ENCODE data around the gene GRID1. TPM values are rescaled to one million over a fixed set of nuclear protein-coding genes. Genes with fewer than 3 reads are reported as not detected.

Gene GRID1
- total RNA-seq, 1 experiment from 2014 or later = 0.37 TPM

DNA sequence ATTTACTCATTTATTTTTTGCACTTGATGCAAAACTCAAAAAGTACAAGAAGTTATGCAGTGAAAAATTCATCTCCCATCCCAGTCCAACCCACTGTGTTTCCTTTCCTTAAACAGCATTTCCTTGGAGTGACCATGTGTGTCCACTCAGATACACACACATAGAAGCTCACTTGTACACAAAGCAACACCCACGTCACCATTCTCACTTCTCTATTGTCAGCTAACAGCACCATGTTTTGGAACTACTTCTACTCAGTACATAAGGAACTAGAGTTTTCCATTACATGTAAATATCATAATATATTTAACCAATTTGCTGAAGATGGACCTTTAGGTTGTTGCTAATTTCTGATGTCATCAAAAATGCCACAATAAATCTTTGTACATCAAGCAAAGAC is 167.6 kb downstream of the GRID1 start:
- H3K4me1 Mint-ChIP-seq = peaks cover 7% of the 10 kb centered on the region
- ChIA-PET CTCF (interaction anchor here (1.2 kb wide), 1 partner anchor 150 kb away, joined by 4 read pairs; no protein-coding TSS in a partner anchor), POLR2A (no interaction called here)
- TF ChIP-seq, protein P1, sequence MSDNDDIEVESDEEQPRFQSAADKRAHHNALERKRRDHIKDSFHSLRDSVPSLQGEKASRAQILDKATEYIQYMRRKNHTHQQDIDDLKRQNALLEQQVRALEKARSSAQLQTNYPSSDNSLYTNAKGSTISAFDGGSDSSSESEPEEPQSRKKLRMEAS (CRISPR knock-in tag; IDR thresholded peaks at IDR 0.05) = no peak
- TF ChIP-seq ETV6 (CRISPR knock-in tag; IDR thresholded peaks at IDR 0.05) = no peak
- TF ChIP-seq HMGA2 (CRISPR knock-in tag; IDR thresholded peaks at IDR 0.05) = no peak
- TF ChIP-seq, protein P2, sequence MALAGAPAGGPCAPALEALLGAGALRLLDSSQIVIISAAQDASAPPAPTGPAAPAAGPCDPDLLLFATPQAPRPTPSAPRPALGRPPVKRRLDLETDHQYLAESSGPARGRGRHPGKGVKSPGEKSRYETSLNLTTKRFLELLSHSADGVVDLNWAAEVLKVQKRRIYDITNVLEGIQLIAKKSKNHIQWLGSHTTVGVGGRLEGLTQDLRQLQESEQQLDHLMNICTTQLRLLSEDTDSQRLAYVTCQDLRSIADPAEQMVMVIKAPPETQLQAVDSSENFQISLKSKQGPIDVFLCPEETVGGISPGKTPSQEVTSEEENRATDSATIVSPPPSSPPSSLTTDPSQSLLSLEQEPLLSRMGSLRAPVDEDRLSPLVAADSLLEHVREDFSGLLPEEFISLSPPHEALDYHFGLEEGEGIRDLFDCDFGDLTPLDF (CRISPR knock-in tag; IDR thresholded peaks at IDR 0.05) = no peak
- TF ChIP-seq, protein P3, sequence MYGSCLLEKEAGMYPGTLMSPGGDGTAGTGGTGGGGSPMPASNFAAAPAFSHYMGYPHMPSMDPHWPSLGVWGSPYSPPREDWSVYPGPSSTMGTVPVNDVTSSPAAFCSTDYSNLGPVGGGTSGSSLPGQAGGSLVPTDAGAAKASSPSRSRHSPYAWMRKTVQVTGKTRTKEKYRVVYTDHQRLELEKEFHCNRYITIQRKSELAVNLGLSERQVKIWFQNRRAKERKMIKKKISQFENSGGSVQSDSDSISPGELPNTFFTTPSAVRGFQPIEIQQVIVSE (CRISPR knock-in tag; IDR thresholded peaks at IDR 0.05; ENCODE audit: borderline replicate concordance) = no peak
- no peak for TF ChIP-seq ZNF423 (CRISPR knock-in tag; IDR thresholded peaks at IDR 0.05)
- TF ChIP-seq, protein P4, sequence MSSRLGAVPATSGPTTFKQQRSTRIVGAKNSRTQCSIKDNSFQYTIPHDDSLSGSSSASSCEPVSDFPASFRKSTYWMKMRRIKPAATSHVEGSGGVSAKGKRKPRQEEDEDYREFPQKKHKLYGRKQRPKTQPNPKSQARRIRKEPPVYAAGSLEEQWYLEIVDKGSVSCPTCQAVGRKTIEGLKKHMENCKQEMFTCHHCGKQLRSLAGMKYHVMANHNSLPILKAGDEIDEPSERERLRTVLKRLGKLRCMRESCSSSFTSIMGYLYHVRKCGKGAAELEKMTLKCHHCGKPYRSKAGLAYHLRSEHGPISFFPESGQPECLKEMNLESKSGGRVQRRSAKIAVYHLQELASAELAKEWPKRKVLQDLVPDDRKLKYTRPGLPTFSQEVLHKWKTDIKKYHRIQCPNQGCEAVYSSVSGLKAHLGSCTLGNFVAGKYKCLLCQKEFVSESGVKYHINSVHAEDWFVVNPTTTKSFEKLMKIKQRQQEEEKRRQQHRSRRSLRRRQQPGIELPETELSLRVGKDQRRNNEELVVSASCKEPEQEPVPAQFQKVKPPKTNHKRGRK (CRISPR knock-in tag; IDR thresholded peaks at IDR 0.05; ENCODE audit: borderline replicate concordance) = no peak
- no peak for TF ChIP-seq OVOL2 (CRISPR knock-in tag; IDR thresholded peaks at IDR 0.05; ENCODE audit: borderline replicate concordance)
- TF ChIP-seq ZNF317 (CRISPR knock-in tag; IDR thresholded peaks at IDR 0.05; ENCODE audit: borderline replicate concordance, low read depth) = no peak
- TF ChIP-seq SMAD4 (CRISPR knock-in tag; IDR thresholded peaks at IDR 0.05) = no peak
- TF ChIP-seq ZNF416 (CRISPR knock-in tag; IDR thresholded peaks at IDR 0.05) = no peak
- H3K27ac Mint-ChIP-seq = no peak overlapping the region
- H3K36me3 Mint-ChIP-seq = no peaks in the 10 kb centered on the region
- no peaks in the 10 kb centered on the region for H3K9me3 Mint-ChIP-seq
- no peaks in the 10 kb centered on the region for H3K27me3 Mint-ChIP-seq (ENCODE audit: low read depth)
- DNase-seq (ENCODE audit: low spot score) = no peak
- H3K4me3 Mint-ChIP-seq = no peak overlapping the region
- no peak for ATAC-seq

DNA sequence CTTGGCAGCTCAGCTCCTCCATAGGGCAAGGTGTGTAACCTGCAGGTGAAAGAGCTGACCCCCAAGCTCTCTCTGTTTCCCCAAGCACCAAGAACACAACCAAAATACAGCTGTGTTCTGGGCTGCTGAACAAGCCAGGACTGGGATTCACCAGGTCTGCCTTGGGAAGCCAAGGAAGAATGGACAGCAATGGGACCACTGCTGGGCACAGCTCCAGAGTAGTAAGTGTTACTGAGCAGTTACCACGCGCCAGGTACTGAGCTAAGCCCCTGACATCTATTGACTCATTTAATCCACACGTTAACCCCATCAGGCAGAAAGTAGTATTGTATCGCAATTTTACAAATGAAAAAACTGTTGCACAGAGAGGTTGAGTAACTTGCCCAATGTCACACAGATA is 168.3 kb downstream of the GRID1 start:
- TF ChIP-seq, protein P1 (CRISPR knock-in tag; IDR thresholded peaks at IDR 0.05) = no peak
- TF ChIP-seq TCF7 (CRISPR knock-in tag; IDR thresholded peaks at IDR 0.05; ENCODE audit: low read depth) = no peak
- TF ChIP-seq, protein P5, sequence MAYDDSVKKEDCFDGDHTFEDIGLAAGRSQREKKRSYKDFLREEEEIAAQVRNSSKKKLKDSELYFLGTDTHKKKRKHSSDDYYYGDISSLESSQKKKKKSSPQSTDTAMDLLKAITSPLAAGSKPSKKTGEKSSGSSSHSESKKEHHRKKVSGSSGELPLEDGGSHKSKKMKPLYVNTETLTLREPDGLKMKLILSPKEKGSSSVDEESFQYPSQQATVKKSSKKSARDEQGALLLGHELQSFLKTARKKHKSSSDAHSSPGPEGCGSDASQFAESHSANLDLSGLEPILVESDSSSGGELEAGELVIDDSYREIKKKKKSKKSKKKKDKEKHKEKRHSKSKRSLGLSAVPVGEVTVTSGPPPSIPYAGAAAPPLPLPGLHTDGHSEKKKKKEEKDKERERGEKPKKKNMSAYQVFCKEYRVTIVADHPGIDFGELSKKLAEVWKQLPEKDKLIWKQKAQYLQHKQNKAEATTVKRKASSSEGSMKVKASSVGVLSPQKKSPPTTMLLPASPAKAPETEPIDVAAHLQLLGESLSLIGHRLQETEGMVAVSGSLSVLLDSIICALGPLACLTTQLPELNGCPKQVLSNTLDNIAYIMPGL (CRISPR knock-in tag; IDR thresholded peaks at IDR 0.05) = no peak
- TF ChIP-seq, protein P6, sequence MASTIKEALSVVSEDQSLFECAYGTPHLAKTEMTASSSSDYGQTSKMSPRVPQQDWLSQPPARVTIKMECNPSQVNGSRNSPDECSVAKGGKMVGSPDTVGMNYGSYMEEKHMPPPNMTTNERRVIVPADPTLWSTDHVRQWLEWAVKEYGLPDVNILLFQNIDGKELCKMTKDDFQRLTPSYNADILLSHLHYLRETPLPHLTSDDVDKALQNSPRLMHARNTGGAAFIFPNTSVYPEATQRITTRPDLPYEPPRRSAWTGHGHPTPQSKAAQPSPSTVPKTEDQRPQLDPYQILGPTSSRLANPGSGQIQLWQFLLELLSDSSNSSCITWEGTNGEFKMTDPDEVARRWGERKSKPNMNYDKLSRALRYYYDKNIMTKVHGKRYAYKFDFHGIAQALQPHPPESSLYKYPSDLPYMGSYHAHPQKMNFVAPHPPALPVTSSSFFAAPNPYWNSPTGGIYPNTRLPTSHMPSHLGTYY (CRISPR knock-in tag; IDR thresholded peaks at IDR 0.05) = no peak
- TF ChIP-seq, protein P7, sequence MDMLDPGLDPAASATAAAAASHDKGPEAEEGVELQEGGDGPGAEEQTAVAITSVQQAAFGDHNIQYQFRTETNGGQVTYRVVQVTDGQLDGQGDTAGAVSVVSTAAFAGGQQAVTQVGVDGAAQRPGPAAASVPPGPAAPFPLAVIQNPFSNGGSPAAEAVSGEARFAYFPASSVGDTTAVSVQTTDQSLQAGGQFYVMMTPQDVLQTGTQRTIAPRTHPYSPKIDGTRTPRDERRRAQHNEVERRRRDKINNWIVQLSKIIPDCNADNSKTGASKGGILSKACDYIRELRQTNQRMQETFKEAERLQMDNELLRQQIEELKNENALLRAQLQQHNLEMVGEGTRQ (CRISPR knock-in tag; IDR thresholded peaks at IDR 0.05) = no peak
- no peak for TF ChIP-seq NFYB (CRISPR knock-in tag; conservative IDR thresholded peaks at IDR 0.05; ENCODE audit: low read depth)
- no peak for TF ChIP-seq ZNF263 (CRISPR knock-in tag; IDR thresholded peaks at IDR 0.05; ENCODE audit: low read depth)
- TF ChIP-seq, protein P8, sequence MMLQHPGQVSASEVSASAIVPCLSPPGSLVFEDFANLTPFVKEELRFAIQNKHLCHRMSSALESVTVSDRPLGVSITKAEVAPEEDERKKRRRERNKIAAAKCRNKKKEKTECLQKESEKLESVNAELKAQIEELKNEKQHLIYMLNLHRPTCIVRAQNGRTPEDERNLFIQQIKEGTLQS (CRISPR knock-in tag; conservative IDR thresholded peaks at IDR 0.05) = no peak
- TF ChIP-seq TEAD1 (CRISPR knock-in tag; IDR thresholded peaks at IDR 0.05) = no peak
- Mint-ChIP-seq H3K4me3 (no peak overlapping the region), H3K4me1 (peaks cover 6% of the 10 kb centered on the region), H3K9me3 (no peaks in the 10 kb centered on the region), H3K27me3 (ENCODE audit: low read depth) (no peaks in the 10 kb centered on the region), H3K36me3 (no peaks in the 10 kb centered on the region), H3K27ac (no peak overlapping the region)
- ChIA-PET CTCF (interaction anchor here (1.2 to 1.3 kb wide), 2 partner anchors 59 to 151 kb away, joined by 3 to 4 read pairs; no protein-coding TSS in a partner anchor), POLR2A (no interaction called here)
- ATAC-seq = no peak
- DNase-seq (ENCODE audit: low spot score) = no peak

Measured in WTC11 (cell line).